ENCODE results near the gene ITGB5. TPM values are rescaled to one million over a fixed set of nuclear protein-coding genes. Genes with fewer than 3 reads are reported as not detected.

Gene ITGB5
- total RNA-seq, 2 donors from 2014 or later: 262 to 329 TPM

GRCh38 chr3:124824286-124824915 lies 62.8 kb downstream of the ITGB5 start:
- no peak overlapping the region for H3K27ac ChIP-seq (ENCODE audit: low read depth, low read length)
- no peak overlapping the region for H3K4me3 Mint-ChIP-seq
- H3K36me3 Mint-ChIP-seq (ENCODE audit: low read depth): peaks cover 67% of the 10 kb centered on the region
- no peaks in the 10 kb centered on the region for H3K27me3 ChIP-seq (ENCODE audit: control insufficient read depth, insufficient read depth, low read length, poor library complexity, severe bottlenecking)
- no peak overlapping the region for H3K4me3 ChIP-seq (ENCODE audit: low read length)
- no peak overlapping the region for H3K27ac Mint-ChIP-seq
- TF ChIP-seq CTCF (conservative IDR thresholded peaks at IDR 0.05): no peak
- H3K9me3 ChIP-seq (ENCODE audit: control insufficient read depth, low read length): peaks cover 11% of the 10 kb centered on the region
- 84 to 95% methylated on average over 3 to 4 of the region's 4 CpGs for WGBS, 2 experiments (ENCODE audit: insufficient coverage in 1 of 2, insufficient read length in 1 of 2)
- peaks cover 78% of the 10 kb centered on the region for H3K36me3 ChIP-seq (ENCODE audit: control insufficient read depth, insufficient read depth, low read length)
- H3K4me1 ChIP-seq (ENCODE audit: control insufficient read depth, insufficient read depth, low read length): peaks cover 6% of the 10 kb centered on the region
- no peak for DNase-seq
- H3K4me1 Mint-ChIP-seq: peaks cover 40% of the 10 kb centered on the region
- H3K9me3 Mint-ChIP-seq: no peaks in the 10 kb centered on the region
- no peak overlapping the region for H3K9ac ChIP-seq (ENCODE audit: extremely low read depth, low read length, poor library complexity, severe bottlenecking)
- H3K27me3 Mint-ChIP-seq (ENCODE audit: insufficient read depth): no peaks in the 10 kb centered on the region

- DNase-seq: no peak
- no peaks in the 10 kb centered on the region for H3K9me3 Mint-ChIP-seq
- WGBS, 2 experiments (ENCODE audit: insufficient coverage in 1 of 2, insufficient read length in 1 of 2): 100% methylated on average over 2 of the region's 2 CpGs; no CpG with 5 or more reads in 1 of the 2 experiments
- H3K27me3 Mint-ChIP-seq (ENCODE audit: insufficient read depth): no peaks in the 10 kb centered on the region
- Histone ChIP-seq H3K4me1 (ENCODE audit: control insufficient read depth, insufficient read depth, low read length) (peaks cover 5% of the 10 kb centered on the region), H3K27ac (ENCODE audit: low read depth, low read length) (no peak overlapping the region), H3K4me3 (ENCODE audit: low read length) (no peak overlapping the region), H3K9me3 (ENCODE audit: control insufficient read depth, low read length) (peaks cover 11% of the 10 kb centered on the region), H3K36me3 (ENCODE audit: control insufficient read depth, insufficient read depth, low read length) (peaks cover 85% of the 10 kb centered on the region), H3K9ac (ENCODE audit: extremely low read depth, low read length, poor library complexity, severe bottlenecking) (no peak overlapping the region), H3K27me3 (ENCODE audit: control insufficient read depth, insufficient read depth, low read length, poor library complexity, severe bottlenecking) (no peaks in the 10 kb centered on the region)
- H3K4me3 Mint-ChIP-seq: no peak overlapping the region
- no peak for TF ChIP-seq CTCF (conservative IDR thresholded peaks at IDR 0.05)
- H3K27ac Mint-ChIP-seq: no peak overlapping the region
- H3K4me1 Mint-ChIP-seq: peaks cover 34% of the 10 kb centered on the region
- peaks cover 74% of the 10 kb centered on the region for H3K36me3 Mint-ChIP-seq (ENCODE audit: low read depth)
Observed at GRCh38 chr3:124823648-124824047, 63.5 kb downstream of the ITGB5 start.

- no peak overlapping the region for H3K4me3 ChIP-seq (ENCODE audit: low read length)
- Mint-ChIP-seq H3K9me3 (no peaks in the 10 kb centered on the region), H3K4me1 (peaks cover 29% of the 10 kb centered on the region), H3K27ac (no peak overlapping the region), H3K36me3 (ENCODE audit: low read depth) (peaks cover 73% of the 10 kb centered on the region), H3K27me3 (ENCODE audit: insufficient read depth) (no peaks in the 10 kb centered on the region), H3K4me3 (no peak overlapping the region)
- DNase-seq: no peak
- H3K9ac ChIP-seq (ENCODE audit: extremely low read depth, low read length, poor library complexity, severe bottlenecking): no peak overlapping the region
- no peaks in the 10 kb centered on the region for H3K27me3 ChIP-seq (ENCODE audit: control insufficient read depth, insufficient read depth, low read length, poor library complexity, severe bottlenecking)
- 96 to 100% methylated on average over 1 of the region's 1 CpG for WGBS, 2 experiments (ENCODE audit: insufficient coverage in 1 of 2, insufficient read length in 1 of 2)
- H3K9me3 ChIP-seq (ENCODE audit: control insufficient read depth, low read length): peaks cover 11% of the 10 kb centered on the region
- peaks cover 3% of the 10 kb centered on the region for H3K4me1 ChIP-seq (ENCODE audit: control insufficient read depth, insufficient read depth, low read length)
- no peak for TF ChIP-seq CTCF (conservative IDR thresholded peaks at IDR 0.05)
- peaks cover 85% of the 10 kb centered on the region for H3K36me3 ChIP-seq (ENCODE audit: control insufficient read depth, insufficient read depth, low read length)
- no peak overlapping the region for H3K27ac ChIP-seq (ENCODE audit: low read depth, low read length)
Observed at GRCh38 chr3:124823206-124823605, 64.0 kb downstream of the ITGB5 start.

Measured in endodermal cell (in vitro differentiated cells).